ENCODE measurements around the gene TANGO2.

TANGO2 gene

DNA sequence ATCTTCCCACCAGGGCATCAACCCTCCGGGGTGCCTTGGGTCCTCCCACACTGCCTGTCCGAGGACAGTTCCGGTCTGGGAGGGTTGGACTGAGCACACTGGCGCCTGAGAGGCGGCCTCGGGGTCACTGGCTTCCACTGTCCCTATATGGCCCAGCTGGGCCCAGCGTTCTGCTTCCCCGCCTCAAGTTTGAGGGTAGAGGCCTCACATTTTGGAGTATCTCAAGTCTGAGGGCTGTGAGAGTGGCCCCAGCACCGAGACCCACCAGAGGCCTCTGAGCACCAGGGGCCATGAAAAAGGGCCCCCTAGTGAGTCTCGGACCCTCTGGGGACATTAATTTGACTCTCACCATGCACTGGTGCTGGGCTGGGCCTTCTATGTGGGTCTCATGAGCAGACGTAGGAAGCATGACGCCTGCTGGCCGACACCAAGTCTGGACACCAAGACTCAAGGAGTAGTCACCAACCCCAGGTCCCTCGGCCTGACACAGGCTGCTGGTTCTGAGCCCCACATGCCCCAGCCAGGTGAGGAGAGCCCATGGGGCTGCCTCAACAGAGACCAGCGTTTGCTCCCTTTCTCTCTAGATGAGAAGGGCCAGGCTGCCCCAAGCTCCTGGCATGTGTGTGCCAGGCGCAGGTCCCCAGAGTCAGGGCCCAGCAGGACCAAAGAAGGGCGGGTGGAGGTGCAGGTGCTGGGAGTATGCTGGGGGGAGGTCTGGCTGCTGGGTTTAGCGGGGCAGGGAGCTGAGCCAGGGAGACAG is 31.8 kb upstream of the TANGO2 start:
- TF ChIP-seq, protein P1, sequence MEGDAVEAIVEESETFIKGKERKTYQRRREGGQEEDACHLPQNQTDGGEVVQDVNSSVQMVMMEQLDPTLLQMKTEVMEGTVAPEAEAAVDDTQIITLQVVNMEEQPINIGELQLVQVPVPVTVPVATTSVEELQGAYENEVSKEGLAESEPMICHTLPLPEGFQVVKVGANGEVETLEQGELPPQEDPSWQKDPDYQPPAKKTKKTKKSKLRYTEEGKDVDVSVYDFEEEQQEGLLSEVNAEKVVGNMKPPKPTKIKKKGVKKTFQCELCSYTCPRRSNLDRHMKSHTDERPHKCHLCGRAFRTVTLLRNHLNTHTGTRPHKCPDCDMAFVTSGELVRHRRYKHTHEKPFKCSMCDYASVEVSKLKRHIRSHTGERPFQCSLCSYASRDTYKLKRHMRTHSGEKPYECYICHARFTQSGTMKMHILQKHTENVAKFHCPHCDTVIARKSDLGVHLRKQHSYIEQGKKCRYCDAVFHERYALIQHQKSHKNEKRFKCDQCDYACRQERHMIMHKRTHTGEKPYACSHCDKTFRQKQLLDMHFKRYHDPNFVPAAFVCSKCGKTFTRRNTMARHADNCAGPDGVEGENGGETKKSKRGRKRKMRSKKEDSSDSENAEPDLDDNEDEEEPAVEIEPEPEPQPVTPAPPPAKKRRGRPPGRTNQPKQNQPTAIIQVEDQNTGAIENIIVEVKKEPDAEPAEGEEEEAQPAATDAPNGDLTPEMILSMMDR (IDR thresholded peaks at IDR 0.05; ENCODE audit: borderline replicate concordance, insufficient read depth, low read depth, low read length) = no peak
- H3K4me3 ChIP-seq (ENCODE audit: low read depth, low read length) = no peak overlapping the region

DNA sequence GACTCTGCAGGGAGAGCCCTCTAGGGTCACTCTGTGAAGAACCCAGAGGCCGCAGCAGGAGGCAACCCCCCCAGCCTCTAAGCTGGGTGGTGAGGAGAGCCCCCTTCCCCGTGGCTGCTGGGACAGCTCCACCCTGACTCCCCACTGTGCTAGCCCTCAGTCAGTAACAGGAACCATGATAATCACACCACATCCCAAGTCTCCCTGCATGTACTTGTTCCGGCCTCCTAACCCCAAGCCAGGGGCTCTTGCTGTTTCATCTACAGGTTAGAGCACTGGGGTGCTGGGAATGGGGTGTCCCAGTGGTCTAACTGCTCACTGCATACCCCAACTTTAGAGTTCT is 31.2 kb upstream of the TANGO2 start:
- TF ChIP-seq, protein P1 (IDR thresholded peaks at IDR 0.05; ENCODE audit: borderline replicate concordance, insufficient read depth, low read depth, low read length) = no peak
- no peak overlapping the region for H3K4me3 ChIP-seq (ENCODE audit: low read depth, low read length)

DNA sequence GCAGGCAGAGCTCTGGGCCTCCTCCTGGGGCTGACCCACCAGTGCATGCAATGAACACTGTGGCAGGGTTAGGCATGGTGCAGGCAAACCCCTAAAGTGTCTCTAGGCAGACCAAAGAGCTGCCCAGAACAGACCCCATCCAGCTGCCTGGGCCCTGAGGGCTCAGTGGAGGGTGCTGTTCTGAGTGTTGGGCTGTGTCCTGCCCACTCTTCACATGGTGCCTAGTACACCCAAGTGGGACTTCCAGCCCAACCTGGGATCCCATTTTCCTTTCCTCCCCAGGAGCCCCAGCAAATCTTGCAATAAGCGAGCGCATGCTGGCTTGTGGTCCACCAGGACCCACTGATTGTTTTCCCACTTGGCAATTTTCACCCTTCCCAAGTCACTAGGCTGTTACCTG is 30.7 kb upstream of the TANGO2 start:
- TF ChIP-seq, protein P1 (IDR thresholded peaks at IDR 0.05; ENCODE audit: borderline replicate concordance, insufficient read depth, low read depth, low read length) = no peak
- H3K4me3 ChIP-seq (ENCODE audit: low read depth, low read length) = no peak overlapping the region

DNA sequence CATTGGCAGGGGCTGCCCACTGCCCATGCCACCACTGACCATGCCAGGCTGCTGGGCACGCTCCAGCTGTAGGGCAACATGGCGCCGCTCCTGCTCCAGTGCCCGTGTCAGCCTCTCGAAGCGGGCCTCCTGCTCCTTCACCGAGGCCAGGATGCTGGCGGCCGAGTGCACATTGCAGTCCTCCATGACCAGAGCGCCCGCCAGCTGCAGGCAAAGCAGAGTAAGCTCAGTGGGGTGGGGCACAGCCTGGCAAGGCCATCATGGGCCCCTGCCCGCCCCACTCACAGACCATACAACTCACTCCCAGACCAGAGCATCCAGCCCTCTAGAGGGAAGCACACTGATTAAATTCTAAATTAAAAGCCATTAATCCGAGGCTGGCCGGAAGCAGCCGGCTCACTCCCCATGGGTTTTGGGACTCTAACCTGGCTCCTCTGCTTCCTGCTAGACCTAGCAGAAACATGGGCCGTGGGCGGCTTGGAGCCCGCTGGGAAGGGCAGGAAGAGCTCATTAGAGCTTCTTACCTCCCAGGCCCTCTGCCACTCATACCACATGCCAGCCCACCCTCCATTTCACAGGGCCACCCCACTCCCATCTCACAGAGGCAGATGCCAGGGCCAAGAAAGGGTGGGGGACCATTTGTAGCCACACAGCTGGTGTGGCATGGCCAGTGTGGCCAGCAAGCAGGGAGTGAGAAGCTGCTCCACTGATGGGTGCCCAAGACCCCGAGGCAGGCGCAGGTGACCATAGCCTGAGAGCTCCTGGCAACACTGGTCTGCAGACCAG is 30.1 kb upstream of the TANGO2 start:
- TF ChIP-seq, protein P1 (IDR thresholded peaks at IDR 0.05; ENCODE audit: borderline replicate concordance, insufficient read depth, low read depth, low read length) = no peak
- H3K4me3 ChIP-seq (ENCODE audit: low read depth, low read length) = no peak overlapping the region

DNA sequence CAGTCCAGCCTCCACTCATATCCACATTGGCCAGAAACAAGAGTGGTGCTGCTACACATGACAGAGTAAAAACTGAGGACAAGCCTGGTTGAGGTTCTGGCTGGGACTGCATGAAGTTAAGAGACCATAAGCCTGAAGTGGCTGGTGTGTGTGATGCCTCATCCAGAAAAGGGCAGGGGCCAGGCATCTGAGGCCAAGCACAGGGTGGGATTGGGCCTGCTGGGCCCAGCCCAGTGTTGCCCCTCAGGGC is 29.6 kb upstream of the TANGO2 start:
- TF ChIP-seq, protein P1 (IDR thresholded peaks at IDR 0.05; ENCODE audit: borderline replicate concordance, insufficient read depth, low read depth, low read length) = no peak

DNA sequence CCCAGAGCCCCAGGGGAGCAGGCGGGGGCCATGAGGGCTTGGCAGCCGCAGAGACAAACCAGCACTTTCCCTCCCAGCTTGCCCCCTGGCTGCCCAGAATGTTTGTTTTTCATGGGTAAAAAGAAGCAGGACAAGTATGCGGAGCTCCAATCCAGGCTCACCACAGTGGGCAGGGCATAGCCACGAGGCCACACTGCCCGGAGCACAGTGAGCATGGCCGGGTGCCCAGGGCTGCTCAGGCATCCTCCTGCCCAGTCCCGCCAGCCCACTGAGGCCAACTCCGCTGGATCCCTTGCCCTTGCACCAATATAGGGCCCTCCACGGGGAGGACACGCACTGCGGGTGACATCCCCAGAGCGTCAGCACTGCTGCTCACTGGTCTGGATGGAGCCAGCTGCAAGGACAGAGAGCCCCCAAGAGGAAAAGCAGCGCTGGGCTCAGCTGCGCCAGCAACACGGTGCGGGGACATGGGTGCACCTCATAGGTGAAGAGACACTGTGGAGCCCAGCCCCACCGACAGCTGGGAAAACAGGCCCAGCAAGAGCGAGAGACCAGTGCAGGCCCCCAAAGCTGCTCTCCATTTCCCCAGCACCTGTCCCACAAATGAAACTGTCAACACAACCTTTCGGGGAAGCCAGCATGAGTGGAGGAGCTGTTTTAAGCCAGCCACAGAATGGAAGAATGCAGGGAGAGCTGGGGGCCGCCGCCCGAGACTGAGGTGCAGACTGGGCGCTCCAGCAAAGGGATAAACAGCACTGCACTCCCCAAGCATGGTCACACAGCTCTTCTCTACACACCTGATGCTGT is 29.1 kb upstream of the TANGO2 start:
- no peak overlapping the region for H3K4me3 ChIP-seq (ENCODE audit: low read depth, low read length)
- TF ChIP-seq, protein P1 (IDR thresholded peaks at IDR 0.05; ENCODE audit: borderline replicate concordance, insufficient read depth, low read depth, low read length) = no peak

More for the DNA sequence above, 29.6 kb upstream of the TANGO2 start:
- H3K4me3 ChIP-seq (ENCODE audit: low read depth, low read length) = no peak overlapping the region
